ENCODE measurements around the gene SLC9A8. TPM values are rescaled to one million over a fixed set of nuclear protein-coding genes. Genes with fewer than 3 reads are reported as not detected.

SLC9A8 gene
- total and polyA plus RNA-seq, 2 donors (not counting 3 experiments of a cell fraction or from before 2014, with no cell fraction given), result 5.1 to 14.4 TPM

DNA sequence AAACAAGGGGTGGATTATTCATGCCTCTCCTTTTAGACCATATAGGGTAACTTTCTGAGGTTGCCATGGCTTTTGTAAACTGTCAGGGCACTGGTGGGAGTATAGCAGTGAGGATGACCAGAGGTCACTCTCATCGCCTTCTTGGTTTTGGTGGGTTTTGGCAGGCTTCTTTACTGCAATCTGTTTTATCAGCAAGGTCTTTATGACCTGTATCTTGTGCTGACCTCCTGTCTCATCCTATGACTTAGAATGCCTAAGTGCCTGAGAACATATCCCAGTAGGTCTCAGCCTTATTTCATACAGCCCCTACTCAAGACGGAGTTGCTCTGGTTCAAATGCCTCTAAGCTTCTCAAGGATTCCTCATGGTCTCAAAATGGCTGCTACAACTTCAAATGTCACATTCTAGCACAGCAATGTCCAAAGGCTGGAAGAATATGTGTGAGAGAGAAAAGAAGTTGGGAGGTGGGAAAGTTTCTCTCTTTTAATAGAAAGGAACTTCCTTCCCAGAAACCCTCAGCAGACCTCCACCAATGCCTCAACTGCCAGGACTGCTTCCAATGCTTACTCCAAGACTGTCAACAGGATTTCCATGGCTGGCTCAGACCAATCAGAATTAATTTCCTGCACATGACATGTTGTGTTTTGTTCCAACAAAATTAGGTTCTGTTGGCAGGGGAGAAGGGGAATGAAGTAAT lies 46.6 kb upstream of the SLC9A8 start:
- Histone ChIP-seq H2AFZ (ENCODE audit: low read depth, low read length) (no peak overlapping the region), H3K4me3 (replicated peaks in 1 of 3; ENCODE audit: insufficient read depth in 1 of 3, low read depth in 1 of 3, low read length in 3 of 3) (no peak overlapping the region), H3K27me3 (ENCODE audit: control insufficient read depth in 2 of 2, insufficient read depth in 2 of 2, low read length in 2 of 2) (no peaks in the 10 kb centered on the region), H3K4me1 (ENCODE audit: control insufficient read depth, extremely low read depth, insufficient read depth, low read length) (peaks cover 13% of the 10 kb centered on the region), H3K27ac (ENCODE audit: insufficient read depth, low read depth, low read length) (no peak overlapping the region), H3K36me3 (ENCODE audit: control insufficient read depth in 2 of 2, extremely low read depth in 1 of 2, insufficient read depth in 2 of 2, low read length in 2 of 2) (no peaks in the 10 kb centered on the region), H3K4me2 (ENCODE audit: insufficient read depth, low read length) (no peak overlapping the region), H3K79me2 (ENCODE audit: control insufficient read depth, insufficient read depth, low read length) (no peaks in the 10 kb centered on the region), H3K9ac (replicated peaks; ENCODE audit: extremely low read depth, insufficient read depth, low read length) (no peak overlapping the region), H3K9me1 (replicated peaks; ENCODE audit: control insufficient read depth, extremely low read depth, insufficient read depth, low read length) (no peaks in the 10 kb centered on the region), H3K9me3 (replicated peaks; ENCODE audit: control insufficient read depth, insufficient read depth, low read length) (no peaks in the 10 kb centered on the region), H4K20me1 (replicated peaks; ENCODE audit: control insufficient read depth, extremely low read depth, insufficient read depth, low read length) (no peaks in the 10 kb centered on the region)
- DNase-seq (ENCODE audit: low read depth, low spot score) (peak; percentile 70), FAIRE-seq (no peak)
- TF ChIP-seq, protein P1, sequence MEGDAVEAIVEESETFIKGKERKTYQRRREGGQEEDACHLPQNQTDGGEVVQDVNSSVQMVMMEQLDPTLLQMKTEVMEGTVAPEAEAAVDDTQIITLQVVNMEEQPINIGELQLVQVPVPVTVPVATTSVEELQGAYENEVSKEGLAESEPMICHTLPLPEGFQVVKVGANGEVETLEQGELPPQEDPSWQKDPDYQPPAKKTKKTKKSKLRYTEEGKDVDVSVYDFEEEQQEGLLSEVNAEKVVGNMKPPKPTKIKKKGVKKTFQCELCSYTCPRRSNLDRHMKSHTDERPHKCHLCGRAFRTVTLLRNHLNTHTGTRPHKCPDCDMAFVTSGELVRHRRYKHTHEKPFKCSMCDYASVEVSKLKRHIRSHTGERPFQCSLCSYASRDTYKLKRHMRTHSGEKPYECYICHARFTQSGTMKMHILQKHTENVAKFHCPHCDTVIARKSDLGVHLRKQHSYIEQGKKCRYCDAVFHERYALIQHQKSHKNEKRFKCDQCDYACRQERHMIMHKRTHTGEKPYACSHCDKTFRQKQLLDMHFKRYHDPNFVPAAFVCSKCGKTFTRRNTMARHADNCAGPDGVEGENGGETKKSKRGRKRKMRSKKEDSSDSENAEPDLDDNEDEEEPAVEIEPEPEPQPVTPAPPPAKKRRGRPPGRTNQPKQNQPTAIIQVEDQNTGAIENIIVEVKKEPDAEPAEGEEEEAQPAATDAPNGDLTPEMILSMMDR (IDR thresholded peaks at IDR 0.05; ENCODE audit: extremely low read depth in 1 of 2, insufficient read depth in 1 of 2, low read depth in 1 of 2, low read length in 2 of 2), result no peak
- TF ChIP-seq JUN (IDR thresholded peaks at IDR 0.05; ENCODE audit: borderline replicate concordance, insufficient read depth, insufficient read length, low read depth), result no peak
- no peak for TF ChIP-seq MYC (IDR thresholded peaks at IDR 0.05; ENCODE audit: low read depth, low read length)
- TF ChIP-seq FOS (IDR thresholded peaks at IDR 0.05; ENCODE audit: borderline replicate concordance, insufficient read depth, low read length), result no peak
- TF ChIP-seq POLR2AphosphoS5 (IDR thresholded peaks at IDR 0.05; ENCODE audit: insufficient read depth, low read depth, low read length), result no peak
- no peak for TF ChIP-seq GATA2 (IDR thresholded peaks at IDR 0.05; ENCODE audit: insufficient read depth, insufficient read length, low read depth, low read length)
- no peak for TF ChIP-seq POLR2A (IDR thresholded peaks at IDR 0.05; ENCODE audit: low read depth, low read length)
- ChIA-PET CTCF (no interaction called here), POLR2A (no interaction called here)
- BruUV-seq (replicated peaks), result no TSS peak
- dilution Hi-C loops (cut with MboI; ENCODE audit: extremely low pct_ligation_motif_present, low sequenced_read_pairs) (no loop called here), intact Hi-C loops (cut with micrococcal nuclease) (no loop called here)

All from endothelial cell of umbilical vein (primary cell).